OCI-LY1 (cell line): Measurements from ENCODE around the gene SPRED3.

Experiments used
- H2AFZ ChIP-seq: fragments of 200-600 bp; sonication (generic), shearing (Covaris generic); 2 replicates; pipeline ENCODE4 v1.6.0; 2014; ENCODE audit warnings: antibody characterized with exemption, mild to moderate bottlenecking, low read length
- H3F3A ChIP-seq: fragments of 200-600 bp; sonication (generic), shearing (Covaris generic); 2 replicates; pipeline ENCODE4 v1.6.0; 2014; ENCODE audit warnings: mild to moderate bottlenecking, antibody characterized with exemption, low read length, moderate library complexity; ENCODE audit not compliant: insufficient read depth
- H3K27ac ChIP-seq: fragments of 200-600 bp; sonication (generic); 2 replicates; pipeline ENCODE4 v1.5.1; 2014; ENCODE audit warnings: low read length, mixed run types, mild to moderate bottlenecking, low read depth; ENCODE audit not compliant: poor library complexity, severe bottlenecking
- H3K27me3 ChIP-seq: fragments of 200-600 bp; sonication (generic); 2 replicates; pipeline ENCODE4 v1.6.0; 2014; ENCODE audit warnings: antibody characterized with exemption, mild to moderate bottlenecking, low read length, moderate library complexity; ENCODE audit not compliant: insufficient read depth
- H3K36me3 ChIP-seq: fragments of 200-600 bp; sonication (generic); 2 replicates; pipeline ENCODE4 v1.6.1; 2014; ENCODE audit warnings: mild to moderate bottlenecking, antibody characterized with exemption, low read length, moderate library complexity, mixed read lengths; ENCODE audit not compliant: insufficient read depth
- H3K4me1 ChIP-seq: fragments of 200-600 bp; sonication (generic); 2 replicates; pipeline ENCODE4 v1.5.1; 2014; ENCODE audit warnings: mild to moderate bottlenecking, low read length, moderate library complexity; ENCODE audit not compliant: insufficient read depth, severe bottlenecking
- H3K4me2 ChIP-seq: fragments of 200-600 bp; sonication (generic), shearing (Covaris generic); 2 replicates; pipeline ENCODE4 v1.6.1; 2014; ENCODE audit warnings: low read length
- H3K4me3 ChIP-seq: fragments of 200-600 bp; sonication (generic); 2 replicates; pipeline ENCODE4 v1.5.1; 2014; ENCODE audit warnings: low read length, low read depth, mild to moderate bottlenecking, mixed read lengths; ENCODE audit not compliant: poor library complexity, severe bottlenecking
- H3K79me2 ChIP-seq: fragments of 200-600 bp; shearing (Covaris generic); 2 replicates; pipeline ENCODE4 v1.6.1; 2016; ENCODE audit warnings: mixed run types, low read length, mixed read lengths; ENCODE audit not compliant: insufficient read depth
- H3K9ac ChIP-seq: fragments of 200-600 bp; sonication (generic), shearing (Covaris generic); 2 replicates; pipeline ENCODE4 v1.6.1; 2014; ENCODE audit warnings: mild to moderate bottlenecking, low read length, mixed read lengths
- H3K9me2 ChIP-seq: fragments of 200-600 bp; sonication (generic), shearing (Covaris generic); 2 replicates; pipeline ENCODE4 v1.6.1; 2014; ENCODE audit warnings: low read depth, mild to moderate bottlenecking, low read length, mixed read lengths
- H3K9me3 ChIP-seq: fragments of 200-600 bp; shearing (Covaris generic); 2 replicates; pipeline ENCODE4 v1.6.1; 2014; ENCODE audit warnings: low read length, mixed read lengths
- H4K20me1 ChIP-seq: fragments of 200-600 bp; sonication (generic), shearing (Covaris generic); 2 replicates; pipeline ENCODE4 v1.6.0; 2016; ENCODE audit warnings: mild to moderate bottlenecking, low read length; ENCODE audit not compliant: insufficient read depth
- EZH2 ChIP-seq: fragments of 200-600 bp; sonication (generic), shearing (Covaris generic); IDR thresholded peaks from 2 replicates; pipeline ENCODE4 v1.8.0; 2017; ENCODE audit warnings: borderline replicate concordance, mixed run types, mild to moderate bottlenecking, antibody characterized with exemption, low read length, moderate library complexity, mixed read lengths
- TF ChIP-seq, protein P1 (sequence below): fragments of 200-600 bp; sonication (generic), shearing (Covaris generic); IDR thresholded peaks from 2 replicates; pipeline ENCODE4 v1.5.1; 2017; ENCODE audit warnings: mild to moderate bottlenecking, antibody characterized with exemption, low read length, moderate library complexity, mixed read lengths

SPRED3 gene

DNA sequence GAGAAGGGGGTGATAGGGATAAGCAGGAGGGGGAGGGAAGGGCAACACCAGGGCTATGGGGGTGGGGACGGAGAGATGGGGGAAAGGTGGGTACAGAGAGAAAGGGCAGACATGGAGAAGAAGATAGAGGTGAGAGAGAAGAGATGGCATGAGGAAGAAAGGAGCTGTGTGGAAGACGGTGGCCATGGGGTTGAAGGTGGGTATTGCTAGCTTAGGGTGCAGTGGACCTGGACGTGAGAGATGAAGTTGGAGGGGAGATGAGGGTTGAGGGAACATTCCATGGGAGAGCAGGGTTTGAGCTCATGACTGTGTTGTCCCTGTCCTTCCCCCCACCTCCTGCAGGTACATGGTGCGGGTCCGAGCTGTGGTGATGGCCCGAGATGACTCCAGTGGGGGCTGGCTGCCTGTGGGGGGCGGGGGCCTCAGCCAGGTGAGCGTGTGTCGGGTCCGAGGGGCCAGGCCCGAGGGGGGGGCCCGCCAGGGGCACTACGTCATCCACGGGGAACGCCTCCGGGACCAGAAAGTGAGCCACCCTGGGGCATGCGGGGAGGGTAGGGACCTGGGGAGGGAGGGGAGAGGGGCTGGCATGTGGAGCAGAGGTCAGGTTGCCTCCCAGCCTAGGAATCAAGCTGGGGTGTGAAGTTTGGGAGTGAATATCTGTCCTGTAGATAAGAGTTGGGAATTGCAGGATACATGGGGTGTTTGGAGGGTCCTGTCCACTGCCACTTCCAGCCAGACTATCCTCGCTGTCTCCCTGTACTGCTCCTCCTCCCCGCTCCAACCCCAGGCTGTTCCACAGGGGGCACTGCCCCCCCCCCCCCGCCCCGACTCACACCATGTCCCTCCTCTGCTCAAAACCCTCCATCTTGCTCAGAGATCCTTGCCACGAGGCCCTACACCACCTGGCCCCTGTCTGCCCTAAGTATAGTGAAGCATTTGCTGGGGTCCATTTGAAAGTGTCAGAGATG, 1.7 kb downstream of the SPRED3 start:
- no peak overlapping the region for H3K4me2 ChIP-seq
- no peak overlapping the region for H3K4me3 ChIP-seq

DNA sequence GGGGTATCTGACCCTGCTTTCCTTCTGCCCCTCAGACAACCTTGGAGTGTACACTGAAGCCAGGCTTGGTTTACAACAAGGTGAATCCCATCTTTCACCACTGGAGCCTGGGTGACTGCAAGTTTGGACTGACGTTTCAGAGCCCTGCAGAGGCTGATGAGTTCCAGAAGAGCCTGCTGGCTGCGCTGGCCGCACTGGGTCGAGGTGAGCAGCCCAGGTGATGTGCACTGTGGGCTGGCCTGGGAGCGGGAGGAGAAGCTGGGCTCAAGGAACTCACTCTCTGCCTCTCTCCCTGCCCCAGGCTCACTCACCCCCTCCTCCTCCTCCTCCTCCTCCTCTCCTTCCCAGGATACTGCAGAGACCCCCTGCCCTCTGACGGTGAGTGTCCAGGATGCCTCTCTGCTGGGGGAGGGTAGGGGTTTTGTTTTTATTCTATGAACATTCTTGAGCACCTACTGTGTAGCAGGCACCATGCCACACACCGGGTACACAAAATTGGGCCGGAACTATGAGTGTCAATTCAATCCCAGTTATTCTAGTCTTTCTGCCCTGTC, 3.5 kb downstream of the SPRED3 start:
- Histone ChIP-seq H3K9ac (no peak overlapping the region), H3K79me2 (no peaks in the 10 kb centered on the region), H3K9me2 (no peaks in the 10 kb centered on the region), H3K4me1 (peaks cover 19% of the 10 kb centered on the region), H3K9me3 (no peaks in the 10 kb centered on the region), H4K20me1 (no peaks in the 10 kb centered on the region), H2AFZ (no peak overlapping the region), H3K36me3 (no peaks in the 10 kb centered on the region), H3K27me3 (no peaks in the 10 kb centered on the region), H3K4me2 (no peak overlapping the region), H3K27ac (no peak overlapping the region), H3K4me3 (no peak overlapping the region), H3F3A (no peaks in the 10 kb centered on the region)
- TF ChIP-seq, protein P1, sequence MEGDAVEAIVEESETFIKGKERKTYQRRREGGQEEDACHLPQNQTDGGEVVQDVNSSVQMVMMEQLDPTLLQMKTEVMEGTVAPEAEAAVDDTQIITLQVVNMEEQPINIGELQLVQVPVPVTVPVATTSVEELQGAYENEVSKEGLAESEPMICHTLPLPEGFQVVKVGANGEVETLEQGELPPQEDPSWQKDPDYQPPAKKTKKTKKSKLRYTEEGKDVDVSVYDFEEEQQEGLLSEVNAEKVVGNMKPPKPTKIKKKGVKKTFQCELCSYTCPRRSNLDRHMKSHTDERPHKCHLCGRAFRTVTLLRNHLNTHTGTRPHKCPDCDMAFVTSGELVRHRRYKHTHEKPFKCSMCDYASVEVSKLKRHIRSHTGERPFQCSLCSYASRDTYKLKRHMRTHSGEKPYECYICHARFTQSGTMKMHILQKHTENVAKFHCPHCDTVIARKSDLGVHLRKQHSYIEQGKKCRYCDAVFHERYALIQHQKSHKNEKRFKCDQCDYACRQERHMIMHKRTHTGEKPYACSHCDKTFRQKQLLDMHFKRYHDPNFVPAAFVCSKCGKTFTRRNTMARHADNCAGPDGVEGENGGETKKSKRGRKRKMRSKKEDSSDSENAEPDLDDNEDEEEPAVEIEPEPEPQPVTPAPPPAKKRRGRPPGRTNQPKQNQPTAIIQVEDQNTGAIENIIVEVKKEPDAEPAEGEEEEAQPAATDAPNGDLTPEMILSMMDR, result no peak
- TF ChIP-seq EZH2, result no peak

More for the DNA sequence above, 1.7 kb downstream of the SPRED3 start:
- Histone ChIP-seq H3K9me2 (no peaks in the 10 kb centered on the region), H4K20me1 (no peaks in the 10 kb centered on the region), H3K27me3 (no peaks in the 10 kb centered on the region), H3K4me1 (peaks cover 22% of the 10 kb centered on the region), H3K9ac (no peak overlapping the region), H3K9me3 (no peaks in the 10 kb centered on the region), H3K79me2 (no peaks in the 10 kb centered on the region), H3F3A (no peaks in the 10 kb centered on the region), H3K27ac (no peak overlapping the region), H2AFZ (no peak overlapping the region), H3K36me3 (no peaks in the 10 kb centered on the region)
- TF ChIP-seq EZH2, result no peak
- TF ChIP-seq, protein P1, result no peak

DNA sequence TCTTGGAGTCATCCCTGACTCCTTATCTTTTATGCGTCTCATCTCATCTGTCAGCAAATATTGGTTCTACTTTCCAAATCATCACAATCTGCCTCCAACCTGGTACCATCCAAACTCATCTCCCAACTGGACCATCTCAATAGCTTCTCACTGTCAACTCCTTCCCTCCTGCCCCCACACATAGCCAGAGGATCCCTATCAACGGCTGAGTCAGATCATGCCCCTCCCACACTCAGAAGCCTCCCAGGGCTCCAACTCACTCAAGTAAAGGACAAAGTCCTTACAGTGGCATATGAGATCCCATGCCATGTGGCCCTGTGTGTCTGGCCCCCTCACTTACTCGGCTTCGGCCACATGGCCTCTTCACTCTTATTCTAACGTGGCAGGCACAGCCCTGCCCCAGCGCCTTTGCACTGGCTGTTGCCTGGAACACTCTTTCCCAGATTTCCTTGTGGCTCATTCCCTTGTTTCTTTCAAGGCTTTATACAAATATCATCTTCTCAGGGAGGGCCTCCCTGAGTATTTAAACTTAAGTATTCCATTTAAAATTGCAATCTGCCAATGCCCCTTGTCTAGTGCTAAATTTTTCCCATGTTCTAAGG, 4.3 kb downstream of the SPRED3 start:
- Histone ChIP-seq H3K27ac (no peak overlapping the region), H3K4me3 (no peak overlapping the region), H3K9ac (no peak overlapping the region), H3K36me3 (no peaks in the 10 kb centered on the region), H2AFZ (no peak overlapping the region), H3K9me2 (no peaks in the 10 kb centered on the region), H3F3A (no peaks in the 10 kb centered on the region), H3K4me2 (no peak overlapping the region), H3K4me1 (peaks cover 11% of the 10 kb centered on the region), H3K9me3 (no peaks in the 10 kb centered on the region), H3K79me2 (no peaks in the 10 kb centered on the region), H3K27me3 (no peaks in the 10 kb centered on the region), H4K20me1 (no peaks in the 10 kb centered on the region)
- TF ChIP-seq EZH2, result no peak
- TF ChIP-seq, protein P1, result no peak
